Activated B cell treated with CpG ODN at 0.5 μM for 24 hours (primary cell): Measurements from ENCODE around the gene NF2. TPM values are rescaled to one million over a fixed set of nuclear protein-coding genes. Genes with fewer than 3 reads are reported as not detected.

Source experiments
- ATAC-seq: fragments of 200-7000 bp; cut with Tn5 transposase; one replicate; pipeline ENCODE4 v1.10.0; 2021; ENCODE audit warnings: low read depth, mild to moderate bottlenecking, moderate library complexity
- CTCF ChIA-PET: fragments of 350-600 bp; sonication (Branson Sonifier 250); formaldehyde crosslinking; loops from one replicate; lab custom pipeline; 2021; ENCODE audit warnings: antibody characterized with exemption; lab: Charles Lee
- POLR2A ChIA-PET: fragments of 350-600 bp; sonication (Branson Sonifier 250); formaldehyde crosslinking; loops from one replicate; lab custom pipeline; 2021; ENCODE audit warnings: antibody characterized with exemption; lab: Charles Lee
- DNase-seq: peaks from one replicate; pipeline ENCODE4 v3.0.0; 2022
- H3K27ac Mint-ChIP-seq: one replicate; pipeline ENCODE4 v1.8.0; 2020; ENCODE audit warnings: mixed read lengths
- H3K27me3 Mint-ChIP-seq: one replicate; pipeline ENCODE4 v1.8.0; 2021; ENCODE audit warnings: mixed read lengths
- H3K36me3 Mint-ChIP-seq: one replicate; pipeline ENCODE4 v1.8.0; 2021; ENCODE audit warnings: low read depth, mixed read lengths
- H3K4me1 Mint-ChIP-seq: one replicate; pipeline ENCODE4 v1.8.0; 2021; ENCODE audit warnings: mixed read lengths
- H3K4me3 Mint-ChIP-seq: one replicate; pipeline ENCODE4 v1.8.0; 2020; ENCODE audit warnings: mild to moderate bottlenecking, mixed read lengths
- H3K9me3 Mint-ChIP-seq: one replicate; pipeline ENCODE4 v1.8.0; 2020; ENCODE audit warnings: mixed read lengths
- intact Hi-C: fragments of 100-400 bp; cut with micrococcal nuclease; formaldehyde crosslinking; loops from one replicate; pipeline ENCODE4 v1.15.1; 2024
- total RNA-seq: library from RNA; stranded (reverse); gene quantifications from 2 replicates; pipeline ENCODE4 v1.2.3, GENCODE V29; 2022
- TF ChIP-seq, protein P1 (sequence below): fragments of 200-600 bp; IDR thresholded peaks from one replicate; pipeline ENCODE4 v1.8.0; 2022; ENCODE audit warnings: antibody characterized with exemption, mild to moderate bottlenecking

Gene NF2
- total RNA-seq, 1 donor from 2014 or later: 30.3 TPM

DNA sequence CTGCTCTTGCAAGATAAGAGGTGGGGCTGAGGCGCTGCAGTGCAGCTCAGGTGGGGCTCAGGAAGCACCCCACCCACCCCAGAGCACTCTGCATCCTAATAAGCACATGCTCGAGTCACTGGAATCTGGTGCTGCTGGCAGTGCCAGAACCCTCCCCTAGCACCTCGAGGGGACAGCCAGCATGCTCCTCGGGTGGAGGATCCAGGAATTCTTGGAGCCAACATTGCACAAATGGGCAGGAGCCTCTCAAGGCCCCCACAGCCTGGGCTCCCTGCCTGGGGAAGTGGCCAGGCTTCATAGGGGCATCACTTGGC, 88.9 kb downstream of the NF2 start:
- CTCF ChIA-PET: interaction anchor here (5.0 kb wide), 1 partner anchor 312 kb away, joined by 43 read pairs; no protein-coding TSS in a partner anchor
- no peak overlapping the region for H3K4me3 Mint-ChIP-seq
- TF ChIP-seq, protein P1, sequence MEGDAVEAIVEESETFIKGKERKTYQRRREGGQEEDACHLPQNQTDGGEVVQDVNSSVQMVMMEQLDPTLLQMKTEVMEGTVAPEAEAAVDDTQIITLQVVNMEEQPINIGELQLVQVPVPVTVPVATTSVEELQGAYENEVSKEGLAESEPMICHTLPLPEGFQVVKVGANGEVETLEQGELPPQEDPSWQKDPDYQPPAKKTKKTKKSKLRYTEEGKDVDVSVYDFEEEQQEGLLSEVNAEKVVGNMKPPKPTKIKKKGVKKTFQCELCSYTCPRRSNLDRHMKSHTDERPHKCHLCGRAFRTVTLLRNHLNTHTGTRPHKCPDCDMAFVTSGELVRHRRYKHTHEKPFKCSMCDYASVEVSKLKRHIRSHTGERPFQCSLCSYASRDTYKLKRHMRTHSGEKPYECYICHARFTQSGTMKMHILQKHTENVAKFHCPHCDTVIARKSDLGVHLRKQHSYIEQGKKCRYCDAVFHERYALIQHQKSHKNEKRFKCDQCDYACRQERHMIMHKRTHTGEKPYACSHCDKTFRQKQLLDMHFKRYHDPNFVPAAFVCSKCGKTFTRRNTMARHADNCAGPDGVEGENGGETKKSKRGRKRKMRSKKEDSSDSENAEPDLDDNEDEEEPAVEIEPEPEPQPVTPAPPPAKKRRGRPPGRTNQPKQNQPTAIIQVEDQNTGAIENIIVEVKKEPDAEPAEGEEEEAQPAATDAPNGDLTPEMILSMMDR: no peak
- H3K9me3 Mint-ChIP-seq: no peaks in the 10 kb centered on the region
- intact Hi-C loops: no loop called here
- DNase-seq (no peak), ATAC-seq (no peak)
- H3K27me3 Mint-ChIP-seq: no peaks in the 10 kb centered on the region
- H3K36me3 Mint-ChIP-seq: peaks cover 60% of the 10 kb centered on the region
- H3K4me1 Mint-ChIP-seq: no peaks in the 10 kb centered on the region
- POLR2A ChIA-PET: no interaction called here
- no peak overlapping the region for H3K27ac Mint-ChIP-seq

DNA sequence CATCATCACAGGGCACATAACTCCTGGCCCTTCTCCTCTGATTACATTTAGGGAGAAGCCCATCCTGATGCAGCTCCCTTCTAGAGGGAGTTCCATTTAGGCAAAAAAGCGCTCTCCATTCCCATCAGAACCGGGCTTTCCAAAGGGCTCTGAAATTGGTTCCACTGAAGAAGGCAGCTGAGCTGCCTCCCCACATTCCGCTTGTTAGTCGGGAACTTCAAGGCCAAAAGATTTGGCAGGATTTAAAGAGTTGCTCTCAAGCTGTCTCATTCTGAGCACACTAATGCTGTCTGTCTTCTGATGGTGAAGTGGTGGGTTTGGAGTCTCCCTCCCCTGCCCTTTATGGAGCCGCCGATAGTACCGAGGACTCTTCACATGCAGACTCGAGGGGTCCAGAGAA, 89.7 kb downstream of the NF2 start:
- Mint-ChIP-seq H3K9me3 (no peaks in the 10 kb centered on the region), H3K36me3 (peaks cover 62% of the 10 kb centered on the region), H3K4me1 (no peaks in the 10 kb centered on the region), H3K27ac (no peak overlapping the region), H3K4me3 (no peak overlapping the region), H3K27me3 (no peaks in the 10 kb centered on the region)
- TF ChIP-seq, protein P1: no peak
- DNase-seq (no peak), ATAC-seq (no peak)
- ChIA-PET POLR2A (interaction anchor here (1.0 kb wide), 1 partner anchor 14 kb away, joined by 3 read pairs; no protein-coding TSS in a partner anchor), CTCF (no interaction called here)
- intact Hi-C loops: no loop called here

DNA sequence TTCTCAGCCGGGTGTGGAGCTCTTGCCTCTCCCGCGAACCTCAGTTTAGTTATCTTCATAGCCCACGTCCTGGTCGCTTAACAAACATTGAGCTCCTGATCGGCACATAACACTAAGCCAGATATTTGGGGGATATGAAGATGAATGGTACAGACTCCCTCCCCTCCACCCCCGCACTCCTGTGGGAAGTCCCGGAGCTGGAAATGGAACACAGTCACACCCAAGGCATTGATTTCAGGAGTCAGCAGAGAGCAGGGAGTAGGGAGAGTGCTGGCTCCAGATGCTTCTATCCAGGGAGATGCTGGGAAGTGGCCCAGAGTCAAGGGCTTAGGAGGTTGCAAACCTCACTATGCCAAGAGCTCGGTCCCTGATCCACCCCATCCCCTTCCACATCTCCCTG, 90.2 kb downstream of the NF2 start:
- Mint-ChIP-seq H3K27ac (no peak overlapping the region), H3K4me3 (no peak overlapping the region), H3K9me3 (no peaks in the 10 kb centered on the region), H3K36me3 (peaks cover 60% of the 10 kb centered on the region), H3K27me3 (no peaks in the 10 kb centered on the region), H3K4me1 (no peaks in the 10 kb centered on the region)
- no peak for DNase-seq
- ChIA-PET CTCF (no interaction called here), POLR2A (interaction anchor here (1.0 kb wide), 1 partner anchor 14 kb away, joined by 3 read pairs; no protein-coding TSS in a partner anchor)
- intact Hi-C loops: no loop called here
- ATAC-seq: no peak
- TF ChIP-seq, protein P1: no peak

DNA sequence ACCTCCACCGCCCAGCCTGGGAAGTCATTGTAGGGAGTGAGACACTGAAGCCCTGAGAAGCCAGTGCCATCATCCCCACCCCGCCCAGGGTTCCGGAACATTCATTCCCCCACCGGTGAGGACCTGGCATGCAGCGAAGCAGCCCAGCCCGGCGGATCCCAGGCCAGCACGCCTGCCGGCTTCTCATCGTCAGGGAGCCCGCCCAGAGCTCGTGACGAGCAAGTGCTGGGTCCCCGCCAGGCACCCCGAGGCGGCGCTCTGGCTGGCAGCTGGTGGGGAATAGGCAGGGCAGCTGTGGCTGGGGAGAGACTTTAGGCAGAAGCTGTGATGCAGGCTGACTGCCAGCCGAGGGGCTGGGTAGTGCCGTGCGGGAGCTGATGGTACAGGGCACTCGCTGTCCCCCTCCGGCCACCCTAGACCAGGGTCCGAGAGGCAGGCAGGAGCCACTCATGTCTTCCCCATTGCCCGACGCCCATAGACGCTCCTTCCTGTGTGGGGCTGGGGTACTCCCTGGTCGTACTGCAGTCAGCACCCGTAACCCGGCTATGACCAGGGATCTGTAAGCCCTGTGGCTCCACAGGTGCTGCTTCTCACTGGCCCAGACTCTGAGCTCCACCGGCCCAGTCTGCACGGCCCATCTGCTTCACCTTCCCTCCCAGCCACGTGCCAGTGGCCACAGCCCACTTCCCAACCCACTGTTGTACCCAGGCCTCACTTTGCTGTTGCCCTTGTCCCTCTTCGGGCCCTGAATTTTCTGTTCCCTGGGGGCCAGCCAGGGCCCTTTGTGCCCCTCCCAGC, 91.9 kb downstream of the NF2 start:
- DNase-seq: no peak
- ChIA-PET CTCF (no interaction called here), POLR2A (no interaction called here)
- Mint-ChIP-seq H3K36me3 (peaks cover 57% of the 10 kb centered on the region), H3K9me3 (no peaks in the 10 kb centered on the region), H3K4me1 (no peaks in the 10 kb centered on the region), H3K27ac (no peak overlapping the region), H3K4me3 (no peak overlapping the region), H3K27me3 (no peaks in the 10 kb centered on the region)
- ATAC-seq: no peak
- intact Hi-C loops: no loop called here
- TF ChIP-seq, protein P1: no peak

DNA sequence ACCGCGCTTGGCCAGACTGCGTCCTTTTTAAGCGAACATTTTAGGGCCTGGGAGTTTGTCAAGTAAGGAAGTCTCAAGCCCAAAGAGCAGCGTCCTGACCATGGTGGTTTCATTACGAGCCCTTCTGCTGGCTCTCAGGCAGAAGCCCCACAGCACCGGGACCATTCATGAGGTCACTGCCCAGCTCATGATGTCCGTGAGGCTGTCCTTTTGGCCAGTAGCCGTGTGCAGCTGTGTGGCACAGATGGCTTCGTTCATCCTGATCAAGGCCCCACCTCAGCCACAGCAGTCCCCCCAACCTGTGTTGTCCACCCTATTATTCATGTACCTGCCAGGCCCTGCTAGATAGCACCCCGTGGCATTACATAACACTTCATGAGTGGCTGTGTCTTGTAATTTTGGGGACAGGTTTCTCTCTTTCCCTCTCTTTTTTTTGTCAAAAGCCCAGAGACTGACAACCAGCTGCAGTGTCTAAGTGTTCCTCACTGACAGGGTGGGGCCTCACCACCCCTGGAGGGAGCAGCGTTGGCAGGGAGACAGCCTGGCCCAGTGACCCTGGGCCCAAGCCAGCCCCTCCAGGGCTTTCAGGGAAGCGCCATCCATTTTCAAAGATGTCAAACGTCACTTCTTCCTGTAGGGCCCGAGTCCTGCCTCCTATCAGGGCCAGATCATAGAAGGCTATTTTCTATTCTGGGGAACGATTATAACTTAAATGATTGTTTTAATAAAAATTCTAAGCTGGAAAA, 94.6 kb downstream of the NF2 start:
- TF ChIP-seq, protein P1: no peak
- Mint-ChIP-seq H3K9me3 (no peaks in the 10 kb centered on the region), H3K27me3 (peaks cover 2% of the 10 kb centered on the region), H3K4me3 (no peak overlapping the region), H3K4me1 (peaks cover 18% of the 10 kb centered on the region), H3K27ac (no peak overlapping the region), H3K36me3 (peaks cover 49% of the 10 kb centered on the region)
- ATAC-seq (no peak), DNase-seq (no peak)
- POLR2A ChIA-PET: no interaction called here
- intact Hi-C loops: no loop called here
- CTCF ChIA-PET: no interaction called here
